ENCODE data around the gene GALNT13. TPM values are rescaled to one million over a fixed set of nuclear protein-coding genes. Genes with fewer than 3 reads are reported as not detected.

The GALNT13 gene
- total and polyA plus RNA-seq, 10 of the 15 experiments (the other 5 are each of a cell fraction or from before 2014, with no cell fraction given): 0.04 TPM; not detected in 9

GRCh38 chr2:153940511-153940910, 68.8 kb downstream of the GALNT13 start:
- no peak overlapping the region for H3K27ac ChIP-seq (ENCODE audit: control insufficient read depth, insufficient read depth)
- ChIA-PET POLR2A (no interaction called here), RAD21 (ENCODE audit: unreplicated experiment) (no interaction called here), SMC1A (ENCODE audit: uncharacterized antibody, unreplicated experiment) (interaction anchor here (1.0 kb wide), 1 partner anchor 8 kb away, joined by 3 read pairs; no protein-coding TSS in a partner anchor), CTCF (no interaction called here)
- no TSS peak for BruUV-seq (replicated peaks)
- H4K20me1 ChIP-seq (ENCODE audit: control insufficient read depth, insufficient read depth): no peaks in the 10 kb centered on the region
- no peak for ATAC-seq
- no peak overlapping the region for H3K9ac ChIP-seq (ENCODE audit: control insufficient read depth, insufficient read depth, low read length)
- H3K27me3 ChIP-seq (replicated peaks in 1 of 2; ENCODE audit: control insufficient read depth in 2 of 2, insufficient read depth in 2 of 2, low read length in 1 of 2): no peaks in the 10 kb centered on the region
- H3K36me3 ChIP-seq (ENCODE audit: control insufficient read depth in 2 of 2, insufficient read depth in 2 of 2, low read length in 1 of 2): no peaks in the 10 kb centered on the region
- no peaks in the 10 kb centered on the region for H3K9me3 ChIP-seq (replicated peaks; ENCODE audit: control insufficient read depth, insufficient read depth, low read length)
- no peak overlapping the region for H2AFZ ChIP-seq (ENCODE audit: control insufficient read depth, low read depth, low read length)
- no peaks in the 10 kb centered on the region for H3K79me2 ChIP-seq (ENCODE audit: control insufficient read depth, insufficient read depth, low read length)
- TF ChIP-seq EGR1 (IDR thresholded peaks at IDR 0.05; ENCODE audit: borderline replicate concordance in 1 of 2, low read depth in 2 of 2, low read length in 2 of 2) (no peak), GABPA (IDR thresholded peaks at IDR 0.05; ENCODE audit: low read depth) (no peak), TCF7 (IDR thresholded peaks at IDR 0.05; ENCODE audit: borderline replicate concordance) (no peak), SIX5 (IDR thresholded peaks at IDR 0.05; ENCODE audit: low read depth, low read length, severe bottlenecking) (no peak), NFIC (IDR thresholded peaks at IDR 0.05; ENCODE audit: low read depth, low read length) (no peak), MEF2A (IDR thresholded peaks at IDR 0.05; ENCODE audit: insufficient read depth, low read depth, low read length) (no peak), HDAC6 (IDR thresholded peaks at IDR 0.05; ENCODE audit: unreplicated experiment) (no peak), SMAD5 (IDR thresholded peaks at IDR 0.05; ENCODE audit: low read depth) (no peak), SUPT20H (IDR thresholded peaks at IDR 0.05; ENCODE audit: borderline replicate concordance, control insufficient read depth, low read depth, low read length) (no peak), NFXL1 (IDR thresholded peaks at IDR 0.05; ENCODE audit: borderline replicate concordance) (no peak), SMC3 (IDR thresholded peaks at IDR 0.05; ENCODE audit: borderline replicate concordance, low read length) (no peak)
- TF ChIP-seq, protein P1, sequence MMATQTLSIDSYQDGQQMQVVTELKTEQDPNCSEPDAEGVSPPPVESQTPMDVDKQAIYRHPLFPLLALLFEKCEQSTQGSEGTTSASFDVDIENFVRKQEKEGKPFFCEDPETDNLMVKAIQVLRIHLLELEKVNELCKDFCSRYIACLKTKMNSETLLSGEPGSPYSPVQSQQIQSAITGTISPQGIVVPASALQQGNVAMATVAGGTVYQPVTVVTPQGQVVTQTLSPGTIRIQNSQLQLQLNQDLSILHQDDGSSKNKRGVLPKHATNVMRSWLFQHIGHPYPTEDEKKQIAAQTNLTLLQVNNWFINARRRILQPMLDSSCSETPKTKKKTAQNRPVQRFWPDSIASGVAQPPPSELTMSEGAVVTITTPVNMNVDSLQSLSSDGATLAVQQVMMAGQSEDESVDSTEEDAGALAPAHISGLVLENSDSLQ (IDR thresholded peaks at IDR 0.05): no peak
- no peak overlapping the region for H3K4me2 ChIP-seq (ENCODE audit: control insufficient read depth, insufficient read depth)
- no peaks in the 10 kb centered on the region for H3K4me1 ChIP-seq (ENCODE audit: control insufficient read depth, insufficient read depth, low read length)
- intact Hi-C loops (cut with micrococcal nuclease; ENCODE audit: unreplicated experiment) (no loop called here), in situ Hi-C loops (cut with MboI) (no loop called here)
- FAIRE-seq: no peak
- no peak overlapping the region for H3K4me3 ChIP-seq
- no peak for DNase-seq (ENCODE audit: low read depth, low spot score)
- WGBS (ENCODE audit: insufficient coverage, insufficient replicate concordance, low lambda C conversion rate, missing lambda C conversion rate): 35% methylated on average over 3 of the region's 3 CpGs

Measured in GM12878 (cell line).